GM12878 (cell line): ENCODE measurements around the gene EEF2K. TPM values are rescaled to one million over a fixed set of nuclear protein-coding genes. Genes with fewer than 3 reads are reported as not detected.

ENCODE experiments used
- ATAC-seq: fragments of 200-7000 bp; cut with Tn5 transposase; 3 replicates; pipeline ENCODE4 v1.9.1; 2020; ENCODE audit warnings: mild to moderate bottlenecking, moderate library complexity
- BruUV-seq: library from RNA; stranded (reverse); fragments of 400-500 nt; replicated peaks from 2 replicates; lab custom pipeline; 2021; lab: Mats Ljungman, UMichigan
- CTCF ChIA-PET: fragments of 300-600 bp; sonication (Branson Sonifier 250); formaldehyde crosslinking; extraction: SDS; loops from one replicate; lab custom pipeline; 2021; ENCODE audit warnings: inconsistent platforms; lab: Yijun Ruan, JAX
- POLR2A ChIA-PET: fragments of 350-600 bp; formaldehyde crosslinking; extraction: SDS; loops from one replicate; lab custom pipeline; 2021; ENCODE audit warnings: inconsistent platforms; lab: Charles Lee
- RAD21 ChIA-PET: fragments of 300-600 bp; sonication (Branson Sonifier 250); formaldehyde crosslinking; loops from one replicate; lab custom pipeline; 2023; ENCODE audit warnings: antibody characterized with exemption; ENCODE audit not compliant: unreplicated experiment; lab: Charles Lee
- SMC1A ChIA-PET: fragments of 300-600 bp; sonication (Branson Sonifier 250); formaldehyde crosslinking; loops from one replicate; lab custom pipeline; 2023; ENCODE audit not compliant: unreplicated experiment, uncharacterized antibody; lab: Charles Lee
- DNase-seq: peaks from one replicate; pipeline ENCODE4 v3.0.0-alpha.2; 2011; ENCODE audit warnings: low read depth, low spot score
- FAIRE-seq: peaks from 3 replicates; lab custom pipeline; 2011; peaks lifted over from hg19 to GRCh38; lab: Jason Lieb, UNC
- H2AFZ ChIP-seq: 2 replicates; pipeline ENCODE4 v1.6.0; 2011; ENCODE audit warnings: low read depth, low read length, control low read depth; ENCODE audit not compliant: control insufficient read depth
- H3K27ac ChIP-seq: 2 replicates; pipeline ENCODE4 v1.5.1; 2011; ENCODE audit warnings: control low read depth; ENCODE audit not compliant: control insufficient read depth, insufficient read depth
- H3K27me3 ChIP-seq, 2 experiments: replicated peaks in 1 of 2; 2 replicates each; pipeline versions ENCODE4 v1.6.0 to v1.6.1; 2011; ENCODE audit warnings: low read length in 1 of 2; ENCODE audit not compliant: control insufficient read depth in 2 of 2, insufficient read depth in 2 of 2
- H3K36me3 ChIP-seq, 2 experiments: 2 replicates each; pipeline ENCODE4 v1.5.1; 2011; ENCODE audit warnings: low read length in 1 of 2; ENCODE audit not compliant: control insufficient read depth in 2 of 2, insufficient read depth in 2 of 2
- H3K4me1 ChIP-seq: 2 replicates; pipeline ENCODE4 v1.6.1; 2011; ENCODE audit warnings: mild to moderate bottlenecking, low read length, moderate library complexity, mixed read lengths; ENCODE audit not compliant: control insufficient read depth, insufficient read depth
- H3K4me2 ChIP-seq: 2 replicates; pipeline ENCODE4 v1.6.0; 2011; ENCODE audit warnings: control low read depth; ENCODE audit not compliant: control insufficient read depth, insufficient read depth
- H3K4me3 ChIP-seq: fragments of 200-600 bp; sonication (generic); 2 replicates; pipeline ENCODE4 v1.5.1; 2016
- H3K79me2 ChIP-seq: 2 replicates; pipeline ENCODE4 v1.6.0; 2011; ENCODE audit warnings: low read length; ENCODE audit not compliant: control insufficient read depth, insufficient read depth
- H3K9ac ChIP-seq: 2 replicates; pipeline ENCODE4 v1.8.0; 2011; ENCODE audit warnings: low read length, control low read depth, mixed read lengths; ENCODE audit not compliant: control insufficient read depth, insufficient read depth
- H3K9me3 ChIP-seq: replicated peaks from 3 replicates; pipeline ENCODE4 v1.5.1; 2011; ENCODE audit warnings: mild to moderate bottlenecking, low read length; ENCODE audit not compliant: control insufficient read depth, insufficient read depth
- H4K20me1 ChIP-seq: 2 replicates; pipeline ENCODE4 v1.6.0; 2011; ENCODE audit not compliant: control insufficient read depth, insufficient read depth
- FOXM1 ChIP-seq: IDR thresholded peaks from 2 replicates; pipeline ENCODE4 v1.6.1; 2012; ENCODE audit warnings: low read depth, mild to moderate bottlenecking, inconsistent platforms, low read length, moderate library complexity
- JUNB ChIP-seq: IDR thresholded peaks from 2 replicates; pipeline ENCODE4 v1.6.1; 2016; ENCODE audit warnings: antibody characterized with exemption, mild to moderate bottlenecking
- KDM1A ChIP-seq: fragments of 200-600 bp; sonication (generic); IDR thresholded peaks from 2 replicates; pipeline ENCODE4 v1.6.1; 2016; ENCODE audit warnings: borderline replicate concordance
- KLF5 ChIP-seq: fragments of 450-650 bp; IDR thresholded peaks from 2 replicates; pipeline ENCODE4 v1.6.1; 2014; ENCODE audit warnings: mild to moderate bottlenecking; ENCODE audit not compliant: partially characterized antibody
- NR2C2 ChIP-seq: IDR thresholded peaks from 2 replicates; pipeline ENCODE4 v1.6.1; 2011; ENCODE audit warnings: borderline replicate concordance, low read depth; ENCODE audit not compliant: control insufficient read depth, insufficient read length
- NR2F1 ChIP-seq: fragments of 450-650 bp; conservative IDR thresholded peaks from 2 replicates; pipeline ENCODE4 v1.6.1; 2017; ENCODE audit warnings: mild to moderate bottlenecking
- POLR2AphosphoS5 ChIP-seq: IDR thresholded peaks from 2 replicates; pipeline ENCODE4 v1.6.1; 2011; ENCODE audit warnings: mild to moderate bottlenecking, low read length, inconsistent platforms
- PRDM15 ChIP-seq: fragments of 450-650 bp; formaldehyde crosslinking; IDR thresholded peaks from 2 replicates; pipeline ENCODE4 v1.4.0; 2020; ENCODE audit warnings: mild to moderate bottlenecking, moderate library complexity
- SMC3 ChIP-seq: IDR thresholded peaks from 2 replicates; pipeline ENCODE4 v1.6.1; 2011; ENCODE audit warnings: low read length, improper control_type of control experiment, borderline replicate concordance
- SP1 ChIP-seq: IDR thresholded peaks from one replicate; pipeline ENCODE4 v1.6.1; 2011; ENCODE audit warnings: low read depth, low read length
- STAT1 ChIP-seq: fragments of 450-650 bp; conservative IDR thresholded peaks from 2 replicates; pipeline ENCODE4 v1.6.1; 2014; ENCODE audit warnings: antibody characterized with exemption, mild to moderate bottlenecking
- STAT3 ChIP-seq: IDR thresholded peaks from 2 replicates; pipeline ENCODE4 v1.6.1; 2011; ENCODE audit warnings: low read depth, low read length, improper control_type of control experiment
- WGBS: methylation state at CpG from one replicate; pipeline ENCODE4 v1.1.6; 2016; ENCODE audit warnings: low lambda C conversion rate; ENCODE audit not compliant: insufficient replicate concordance, insufficient coverage; ENCODE audit errors: missing lambda C conversion rate; 5-methylcytosine and 5-hydroxymethylcytosine counted together
- in situ Hi-C: fragments of 300-500 bp; cut with MboI; formaldehyde crosslinking; loops from 9 replicates; pipeline ENCODE4 v1.14.3; 2018; ENCODE audit warnings: mixed read lengths
- intact Hi-C: fragments of 100-400 bp; cut with micrococcal nuclease; formaldehyde crosslinking; loops from one replicate; pipeline ENCODE4 v1.14.2; 2022; ENCODE audit not compliant: unreplicated experiment
- polyA plus RNA-seq, 11 experiments: library from polyadenylated mRNA; depleted of rRNA in 4 of 11; unstranded in 6 of 11; stranded (reverse) in 5 of 11; fragments of >200 nt; fragmentation: Nextera tagmentation in 4 of 11; fragmentation: Illumina TruSeq in 1 of 11; extraction: Ambion mirVana in 4 of 11; extraction: Trizol in 1 of 11; gene quantifications; 1 replicate in 1 of 11; 2 replicates in 10 of 11; pipeline versions ENCODE4 v1.2.1 to v1.2.3, GENCODE V29; 2011 to 2016; ENCODE audit warnings: inconsistent platforms in 2 of 11, missing spikeins in 2 of 11, low read depth in 1 of 11
- total RNA-seq, 4 experiments: library from RNA; depleted of rRNA in 3 of 4; stranded (reverse); fragments of >200 nt in 3 of 4; fragmentation: Illumina TruSeq in 1 of 4; extraction: Trizol in 1 of 4; gene quantifications; 2 replicates each; pipeline versions ENCODE4 v1.2.1 to v1.2.3, GENCODE V29; 2013 to 2021

EEF2K gene
- total and polyA plus RNA-seq, 10 of the 15 experiments (the other 5 are each of a cell fraction or from before 2014, with no cell fraction given): 2.0 to 29.6 (median 12.2) TPM

- Histone ChIP-seq H3K27me3 (no peaks in the 10 kb centered on the region), H3K27ac (no peak overlapping the region), H3K4me3 (no peak overlapping the region), H3K79me2 (no peaks in the 10 kb centered on the region; the same call in 1 of the 2 replicates), H3K9ac (no peak overlapping the region), H3K36me3 (peaks cover 4 to 7% of the 10 kb centered on the region in 2 experiments; a peak in 3 of 4 replicates), H2AFZ (no peak overlapping the region), H3K9me3 (no peaks in the 10 kb centered on the region), H3K4me2 (no peak overlapping the region), H4K20me1 (no peaks in the 10 kb centered on the region), H3K4me1 (peaks cover 8% of the 10 kb centered on the region)
- intact Hi-C loops (no loop called here), in situ Hi-C loops (no loop called here)
- no TSS peak for BruUV-seq
- whole genome bisulfite sequencing: 98% methylated on average over 9 of the region's 9 CpGs
- FAIRE-seq (no peak), DNase-seq (no peak), ATAC-seq (no peak)
- SMC1A ChIA-PET: interaction anchor here (1.1 kb wide), 1 partner anchor 20 kb away, joined by 3 read pairs; no protein-coding TSS in a partner anchor
- CTCF ChIA-PET: interaction anchor here (0.9 kb wide), 1 partner anchor 44 kb away, joined by 3 read pairs; no protein-coding TSS in a partner anchor
- TF ChIP-seq STAT3 (no peak), KLF5 (no peak)
- POLR2A ChIA-PET: interaction anchor here (0.9 kb wide), 1 partner anchor 17 kb away, joined by 3 read pairs; no protein-coding TSS in a partner anchor
- RAD21 ChIA-PET: no interaction called here
Measured at GRCh38 chr16:22235839-22236745, 30.0 kb downstream of the EEF2K start.

GRCh38 chr16:22239131-22239805 is 33.2 kb downstream of the EEF2K start:
- Histone ChIP-seq H3K4me2 (no peak overlapping the region), H3K36me3 (peaks cover 2 to 8% of the 10 kb centered on the region in 2 experiments; a peak in 3 of 4 replicates), H3K9me3 (no peaks in the 10 kb centered on the region), H2AFZ (no peak overlapping the region), H3K27me3 (no peaks in the 10 kb centered on the region), H4K20me1 (no peaks in the 10 kb centered on the region), H3K4me1 (peaks cover 11% of the 10 kb centered on the region), H3K79me2 (no peaks in the 10 kb centered on the region; the same call in 1 of the 2 replicates), H3K27ac (no peak overlapping the region), H3K9ac (no peak overlapping the region), H3K4me3 (no peak overlapping the region)
- intact Hi-C loops: no loop called here
- CTCF ChIA-PET: interaction anchor here (0.7 to 1.0 kb wide), 2 partner anchors 32 to 519 kb away, joined by 3 read pairs; no protein-coding TSS in a partner anchor
- SMC1A ChIA-PET: no interaction called here
- RAD21 ChIA-PET: no interaction called here
- no TSS peak for BruUV-seq
- 91% methylated on average over 14 of the region's 14 CpGs for WGBS
- no peak for FAIRE-seq
- in situ Hi-C loops: no loop called here
- no peak for ATAC-seq
- POLR2A ChIA-PET: interaction anchor here (0.7 to 1.0 kb wide), 2 partner anchors 31 to 57 kb away, joined by 3 to 7 read pairs; no protein-coding TSS in a partner anchor
- no peak for DNase-seq
- no peak for TF ChIP-seq NR2F1
- TF ChIP-seq KDM1A: no peak
- TF ChIP-seq SP1: no peak
- no peak for TF ChIP-seq NR2C2
- TF ChIP-seq JUNB: no peak
- no peak for TF ChIP-seq POLR2AphosphoS5
- TF ChIP-seq STAT1: no peak
- no peak for TF ChIP-seq PRDM15 (CRISPR knock-in tag)
- no peak for TF ChIP-seq SMC3
- TF ChIP-seq FOXM1: no peak
